Subcutaneous preadipocyte (primary cell): ENCODE measurements around the gene MORF4L1. TPM values are rescaled to one million over a fixed set of nuclear protein-coding genes. Genes with fewer than 3 reads are reported as not detected.

Experiments used
- small RNA-seq: library from RNA; depleted of rRNA; stranded (forward); fragments of <200 nt; gene quantifications from one replicate; pipeline ENCODE3, GENCODE V24; 2012
- total RNA-seq: library from RNA; depleted of rRNA; stranded (reverse); fragments of >200 nt; gene quantifications from 2 replicates; pipeline ENCODE4 v1.2.3, GENCODE V29; 2012

Gene MORF4L1
- total RNA-seq = 192 and 241 TPM in 2 replicates

DNA sequence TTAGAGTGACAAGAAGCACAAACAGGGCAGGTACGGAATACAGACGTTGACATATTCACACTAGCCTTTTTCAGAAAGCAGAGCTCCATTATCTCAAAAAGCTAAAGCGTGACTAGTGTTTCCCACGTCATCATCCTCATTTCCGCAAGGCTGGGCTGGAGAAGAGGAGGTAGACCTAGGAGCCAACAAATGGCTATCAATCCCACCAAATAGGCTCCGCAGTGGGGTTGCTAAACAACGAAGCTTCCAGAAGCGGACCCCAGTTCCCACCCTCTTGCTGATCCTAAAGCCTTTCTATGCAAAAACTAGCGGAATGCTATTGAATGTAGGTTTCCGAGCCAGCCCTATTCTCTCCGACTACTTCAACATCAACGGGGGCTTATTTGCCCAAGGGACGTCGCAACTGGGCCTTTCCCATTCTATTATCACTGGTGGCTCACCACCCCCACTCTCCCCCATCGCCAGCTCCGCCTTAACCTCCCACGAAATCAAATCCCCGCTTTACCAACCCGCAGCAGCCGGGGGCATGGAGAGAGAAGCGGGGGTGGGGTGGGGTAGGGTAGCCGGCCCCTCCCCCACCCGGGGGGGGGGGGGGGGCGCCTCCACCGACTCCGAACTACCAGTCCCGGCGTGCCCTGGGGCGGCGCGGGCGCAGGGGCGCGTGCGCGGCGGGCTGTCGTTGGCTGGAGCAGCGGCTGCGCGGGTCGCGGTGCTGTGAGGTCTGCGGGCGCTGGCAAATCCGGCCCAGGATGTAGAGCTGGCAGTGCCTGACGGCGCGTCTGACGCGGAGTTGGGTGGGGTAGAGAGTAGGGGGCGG is at the start of gene MORF4L1:
TSS of gene MORF4L1 (plus strand) at position 736 of the 817 bp plus-strand sequence. CDS start 128 bp downstream, outside the sequence.

DNA sequence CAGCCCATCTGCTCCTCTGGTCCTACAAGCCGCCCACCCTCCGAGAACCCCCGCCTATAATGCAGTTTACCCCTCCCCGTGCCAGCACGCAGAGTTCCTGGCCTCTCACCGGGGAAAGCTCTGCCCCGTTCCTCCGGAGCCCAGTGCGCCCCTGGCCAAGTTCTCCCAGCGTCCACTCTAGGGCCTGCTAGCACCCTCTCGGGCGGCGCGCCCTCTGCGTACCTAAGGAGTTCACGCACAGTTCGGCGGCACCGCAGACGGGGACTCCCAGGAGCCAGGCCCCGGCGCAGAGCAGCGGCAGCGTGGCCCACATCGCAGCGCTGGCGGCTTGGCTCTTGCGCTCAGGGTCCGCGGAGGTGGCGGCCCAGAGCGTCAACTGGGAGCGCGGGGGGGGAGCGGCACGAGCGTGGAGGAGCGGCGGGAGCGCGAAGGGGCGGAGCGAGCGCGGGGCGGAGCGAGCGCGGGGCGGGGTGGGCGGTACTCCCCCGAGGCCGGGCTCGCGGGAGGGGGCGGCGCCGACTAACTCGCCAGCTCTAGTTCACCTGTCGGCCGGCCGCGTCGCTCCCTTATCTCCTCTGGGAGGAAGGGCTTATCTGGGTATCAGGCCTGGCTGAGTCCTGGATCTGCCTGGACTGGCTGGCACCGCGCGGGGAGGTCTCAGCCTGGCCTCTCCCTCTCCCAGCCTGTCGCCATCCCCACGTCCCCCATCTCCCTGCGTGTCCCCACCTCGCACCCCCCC is 72.1 kb downstream of the MORF4L1 start, which contains the start of gene CTSH:
TSS of gene CTSH (minus strand) at position 378 of the 739 bp plus-strand sequence. CDS start at position 313, 65 bp downstream.

Small RNA genes within 50 kb of the gene (small RNA-seq; reads per million reads assigned to genes)
- gene RNU6-415P = not detected

Other genes starting within 250 kb of the MORF4L1 start
- not detected in 2 replicates for gene CHRNB4, start 231.7 kb upstream of the MORF4L1 start, total RNA-seq
- 12.1 and 19.0 TPM in 2 replicates for gene ADAMTS7, start 61.4 kb upstream of the MORF4L1 start, total RNA-seq
- gene CTSH, start 72.2 kb downstream of the MORF4L1 start, total RNA-seq = 2.5 and 5.5 TPM in 2 replicates
- gene RASGRF1, start 217.9 kb downstream of the MORF4L1 start, total RNA-seq = not detected in 2 replicates